ENCODE results near the gene MAP2K2.

Gene MAP2K2

GRCh38 chr19:4171676-4172075 is 47.8 kb upstream of the MAP2K2 start:
- Histone ChIP-seq H3K27ac (ENCODE audit: extremely low read depth, low read depth, low read length) (no peak overlapping the region), H3K4me1 (ENCODE audit: control insufficient read depth, insufficient read depth, low read length) (no peaks in the 10 kb centered on the region), H3K36me3 (ENCODE audit: control insufficient read depth in 2 of 2, insufficient read depth in 1 of 2, low read length in 2 of 2) (peaks cover 0 to 11% of the 10 kb centered on the region in 2 experiments; a peak in 1 of 3 replicates), H3K9me3 (ENCODE audit: control insufficient read depth, insufficient read depth, low read depth, low read length) (no peaks in the 10 kb centered on the region), H3K4me3 (ENCODE audit: low read depth, low read length) (no peak overlapping the region)
- POLR2A ChIA-PET, result no interaction called here
- CTCF ChIA-PET, result interaction anchor here (0.6 kb wide), 1 partner anchor 34 kb away, joined by 3 read pairs; no protein-coding TSS in a partner anchor
- no peak for TF ChIP-seq ZSCAN30 (tag by site-specific recombination; IDR thresholded peaks at IDR 0.05)
- no peak for TF ChIP-seq ZNF341 (tag by site-specific recombination; IDR thresholded peaks at IDR 0.05; ENCODE audit: low read depth)
- no peak for TF ChIP-seq ZNF202 (tag by site-specific recombination; IDR thresholded peaks at IDR 0.05; ENCODE audit: borderline replicate concordance)
- no peak for TF ChIP-seq ZNF433 (tag by site-specific recombination; IDR thresholded peaks at IDR 0.05; ENCODE audit: low read depth)
- TF ChIP-seq ZNF544 (tag by site-specific recombination; IDR thresholded peaks at IDR 0.05), result no peak
- TF ChIP-seq PRDM4 (tag by site-specific recombination; IDR thresholded peaks at IDR 0.05), result no peak
- no peak for TF ChIP-seq ZXDB (tag by site-specific recombination; IDR thresholded peaks at IDR 0.05)
- no peak for TF ChIP-seq PRDM6 (tag by site-specific recombination; IDR thresholded peaks at IDR 0.05)
- TF ChIP-seq ZNF132 (tag by site-specific recombination; IDR thresholded peaks at IDR 0.05; ENCODE audit: borderline replicate concordance), result no peak

- Histone ChIP-seq H3K4me1 (ENCODE audit: control insufficient read depth, insufficient read depth, low read length) (no peaks in the 10 kb centered on the region), H3K9me3 (ENCODE audit: control insufficient read depth, insufficient read depth, low read depth, low read length) (no peaks in the 10 kb centered on the region), H3K27ac (ENCODE audit: extremely low read depth, low read depth, low read length) (no peak overlapping the region), H3K4me3 (ENCODE audit: low read depth, low read length) (no peak overlapping the region), H3K36me3 (ENCODE audit: control insufficient read depth in 2 of 2, insufficient read depth in 1 of 2, low read length in 2 of 2) (no peaks in the 10 kb centered on the region)
- CTCF ChIA-PET, result interaction anchor here (1.1 to 5.0 kb wide), 2 partner anchors 22 to 24 kb away, joined by 3 to 17 read pairs; no protein-coding TSS in a partner anchor
- POLR2A ChIA-PET, result interaction anchor here (0.5 to 0.6 kb wide), 2 partner anchors 10 to 192 kb away, joined by 3 to 4 read pairs; no protein-coding TSS in a partner anchor
- TF ChIP-seq ZNF19 (tag by site-specific recombination; IDR thresholded peaks at IDR 0.05; ENCODE audit: low read depth) (no peak), ZFHX2 (tag by site-specific recombination; conservative IDR thresholded peaks at IDR 0.05) (no peak), OVOL3 (tag by site-specific recombination; IDR thresholded peaks at IDR 0.05) (no peak), REST (tag by site-specific recombination; IDR thresholded peaks at IDR 0.05) (no peak), ZNF449 (tag by site-specific recombination; IDR thresholded peaks at IDR 0.05) (no peak), ZNF585B (tag by site-specific recombination; IDR thresholded peaks at IDR 0.05) (no peak), ZNF184 (tag by site-specific recombination; IDR thresholded peaks at IDR 0.05) (no peak)
Measured at GRCh38 chr19:4164262-4164661, 40.3 kb upstream of the MAP2K2 start.

Measured in HEK293 (cell line).